GM12878 (cell line): ENCODE results near the gene TTC39B. TPM values are rescaled to one million over a fixed set of nuclear protein-coding genes. Genes with fewer than 3 reads are reported as not detected.

Experiments
- ATAC-seq: fragments of 200-7000 bp; cut with Tn5 transposase; 3 replicates; pipeline ENCODE4 v1.9.1; 2020; ENCODE audit warnings: mild to moderate bottlenecking, moderate library complexity
- BruUV-seq: library from RNA; stranded (reverse); fragments of 400-500 nt; replicated peaks from 2 replicates; lab custom pipeline; 2021; lab: Mats Ljungman, UMichigan
- CTCF ChIA-PET: fragments of 300-600 bp; sonication (Branson Sonifier 250); formaldehyde crosslinking; extraction: SDS; loops from one replicate; lab custom pipeline; 2021; ENCODE audit warnings: inconsistent platforms; lab: Yijun Ruan, JAX
- POLR2A ChIA-PET: fragments of 350-600 bp; formaldehyde crosslinking; extraction: SDS; loops from one replicate; lab custom pipeline; 2021; ENCODE audit warnings: inconsistent platforms; lab: Charles Lee
- RAD21 ChIA-PET: fragments of 300-600 bp; sonication (Branson Sonifier 250); formaldehyde crosslinking; loops from one replicate; lab custom pipeline; 2023; ENCODE audit warnings: antibody characterized with exemption; ENCODE audit not compliant: unreplicated experiment; lab: Charles Lee
- SMC1A ChIA-PET: fragments of 300-600 bp; sonication (Branson Sonifier 250); formaldehyde crosslinking; loops from one replicate; lab custom pipeline; 2023; ENCODE audit not compliant: unreplicated experiment, uncharacterized antibody; lab: Charles Lee
- DNase-seq: peaks from one replicate; pipeline ENCODE4 v3.0.0-alpha.2; 2011; ENCODE audit warnings: low read depth, low spot score
- FAIRE-seq: peaks from 3 replicates; lab custom pipeline; 2011; peaks lifted over from hg19 to GRCh38; lab: Jason Lieb, UNC
- H2AFZ ChIP-seq: 2 replicates; pipeline ENCODE4 v1.6.0; 2011; ENCODE audit warnings: low read depth, low read length, control low read depth; ENCODE audit not compliant: control insufficient read depth
- H3K27ac ChIP-seq: 2 replicates; pipeline ENCODE4 v1.5.1; 2011; ENCODE audit warnings: control low read depth; ENCODE audit not compliant: control insufficient read depth, insufficient read depth
- H3K27me3 ChIP-seq, 2 experiments: replicated peaks in 1 of 2; 2 replicates each; pipeline versions ENCODE4 v1.6.0 to v1.6.1; 2011; ENCODE audit warnings: low read length in 1 of 2; ENCODE audit not compliant: control insufficient read depth in 2 of 2, insufficient read depth in 2 of 2
- H3K36me3 ChIP-seq, 2 experiments: 2 replicates each; pipeline ENCODE4 v1.5.1; 2011; ENCODE audit warnings: low read length in 1 of 2; ENCODE audit not compliant: control insufficient read depth in 2 of 2, insufficient read depth in 2 of 2
- H3K4me1 ChIP-seq: 2 replicates; pipeline ENCODE4 v1.6.1; 2011; ENCODE audit warnings: mild to moderate bottlenecking, low read length, moderate library complexity, mixed read lengths; ENCODE audit not compliant: control insufficient read depth, insufficient read depth
- H3K4me2 ChIP-seq: 2 replicates; pipeline ENCODE4 v1.6.0; 2011; ENCODE audit warnings: control low read depth; ENCODE audit not compliant: control insufficient read depth, insufficient read depth
- H3K4me3 ChIP-seq: fragments of 200-600 bp; sonication (generic); 2 replicates; pipeline ENCODE4 v1.5.1; 2016
- H3K79me2 ChIP-seq: 2 replicates; pipeline ENCODE4 v1.6.0; 2011; ENCODE audit warnings: low read length; ENCODE audit not compliant: control insufficient read depth, insufficient read depth
- H3K9ac ChIP-seq: 2 replicates; pipeline ENCODE4 v1.8.0; 2011; ENCODE audit warnings: low read length, control low read depth, mixed read lengths; ENCODE audit not compliant: control insufficient read depth, insufficient read depth
- H3K9me3 ChIP-seq: replicated peaks from 3 replicates; pipeline ENCODE4 v1.5.1; 2011; ENCODE audit warnings: mild to moderate bottlenecking, low read length; ENCODE audit not compliant: control insufficient read depth, insufficient read depth
- H4K20me1 ChIP-seq: 2 replicates; pipeline ENCODE4 v1.6.0; 2011; ENCODE audit not compliant: control insufficient read depth, insufficient read depth
- CBFB ChIP-seq: IDR thresholded peaks from 2 replicates; pipeline ENCODE4 v1.6.1; 2016; ENCODE audit warnings: antibody characterized with exemption, low read depth
- HDAC2 ChIP-seq: fragments of 200-600 bp; sonication (generic); IDR thresholded peaks from 2 replicates; pipeline ENCODE4 v1.6.1; 2017
- HDAC6 ChIP-seq: fragments of 200-600 bp; sonication (generic); IDR thresholded peaks from one replicate; pipeline ENCODE4 v1.8.0; 2017; ENCODE audit warnings: antibody characterized with exemption; ENCODE audit not compliant: unreplicated experiment
- IKZF1 ChIP-seq: fragments of 450-650 bp; conservative IDR thresholded peaks from 2 replicates; pipeline ENCODE4 v1.6.1; 2017; ENCODE audit warnings: antibody characterized with exemption, mild to moderate bottlenecking
- IKZF2 ChIP-seq, 2 experiments: fragments of 450-650 bp; IDR thresholded peaks; 2 replicates each; pipeline ENCODE4 v1.6.1; 2017; ENCODE audit warnings: mild to moderate bottlenecking in 2 of 2, moderate library complexity in 2 of 2
- MTA2 ChIP-seq: fragments of 450-650 bp; IDR thresholded peaks from 2 replicates; pipeline ENCODE4 v1.6.1; 2016; ENCODE audit warnings: low read depth, mild to moderate bottlenecking, moderate library complexity
- NR2C2 ChIP-seq: IDR thresholded peaks from 2 replicates; pipeline ENCODE4 v1.6.1; 2011; ENCODE audit warnings: borderline replicate concordance, low read depth; ENCODE audit not compliant: control insufficient read depth, insufficient read length
- YY1 ChIP-seq: IDR thresholded peaks from 2 replicates; pipeline ENCODE4 v1.6.1; 2011; ENCODE audit warnings: low read depth, mild to moderate bottlenecking, low read length
- ZNF384 ChIP-seq: IDR thresholded peaks from 2 replicates; pipeline ENCODE4 v1.6.1; 2012; ENCODE audit warnings: low read depth, mild to moderate bottlenecking, low read length, improper control_type of control experiment, borderline replicate concordance
- WGBS: methylation state at CpG from one replicate; pipeline ENCODE4 v1.1.6; 2016; ENCODE audit warnings: low lambda C conversion rate; ENCODE audit not compliant: insufficient replicate concordance, insufficient coverage; ENCODE audit errors: missing lambda C conversion rate; 5-methylcytosine and 5-hydroxymethylcytosine counted together
- in situ Hi-C: fragments of 300-500 bp; cut with MboI; formaldehyde crosslinking; loops from 9 replicates; pipeline ENCODE4 v1.14.3; 2018; ENCODE audit warnings: mixed read lengths
- intact Hi-C: fragments of 100-400 bp; cut with micrococcal nuclease; formaldehyde crosslinking; loops from one replicate; pipeline ENCODE4 v1.14.2; 2022; ENCODE audit not compliant: unreplicated experiment
- polyA plus RNA-seq, 11 experiments: library from polyadenylated mRNA; depleted of rRNA in 4 of 11; unstranded in 6 of 11; stranded (reverse) in 5 of 11; fragments of >200 nt; fragmentation: Nextera tagmentation in 4 of 11; fragmentation: Illumina TruSeq in 1 of 11; extraction: Ambion mirVana in 4 of 11; extraction: Trizol in 1 of 11; gene quantifications; 1 replicate in 1 of 11; 2 replicates in 10 of 11; pipeline versions ENCODE4 v1.2.1 to v1.2.3, GENCODE V29; 2011 to 2016; ENCODE audit warnings: inconsistent platforms in 2 of 11, missing spikeins in 2 of 11, low read depth in 1 of 11
- total RNA-seq, 4 experiments: library from RNA; depleted of rRNA in 3 of 4; stranded (reverse); fragments of >200 nt in 3 of 4; fragmentation: Illumina TruSeq in 1 of 4; extraction: Trizol in 1 of 4; gene quantifications; 2 replicates each; pipeline versions ENCODE4 v1.2.1 to v1.2.3, GENCODE V29; 2013 to 2021
- TF ChIP-seq, protein P1 (sequence below): IDR thresholded peaks from 2 replicates; pipeline ENCODE4 v1.6.1; 2012; ENCODE audit warnings: low read depth, low read length, improper control_type of control experiment

The TTC39B gene
- total and polyA plus RNA-seq, 10 of the 15 experiments (the other 5 are each of a cell fraction or from before 2014, with no cell fraction given) = 0.68 to 2.5 (median 1.5) TPM

DNA sequence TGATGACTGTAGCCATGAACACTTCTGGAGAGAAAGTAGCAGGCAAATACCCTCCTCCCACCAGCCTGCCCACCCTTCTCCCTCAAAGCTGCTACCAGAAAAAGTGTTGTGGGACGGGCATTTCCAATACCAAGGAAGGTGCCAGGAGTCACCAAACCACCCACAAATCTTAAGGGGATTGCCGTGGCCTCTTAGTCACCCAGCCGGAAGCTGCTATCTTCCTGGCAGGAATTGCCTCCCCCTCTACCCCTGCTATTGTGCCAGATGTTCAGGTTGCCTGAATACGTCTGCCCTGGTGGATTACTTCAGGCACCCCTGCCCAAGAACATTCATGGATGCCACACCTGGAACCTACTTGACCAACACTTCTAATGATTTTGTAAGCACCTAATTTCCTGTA, 156.1 kb downstream of the TTC39B start:
- ChIA-PET POLR2A (no interaction called here), CTCF (no interaction called here), RAD21 (no interaction called here), SMC1A (no interaction called here)
- no peak overlapping the region for H2AFZ ChIP-seq
- DNase-seq (no peak), FAIRE-seq (no peak), ATAC-seq (no peak)
- no peaks in the 10 kb centered on the region for H3K4me1 ChIP-seq
- H3K9me3 ChIP-seq = no peaks in the 10 kb centered on the region
- no peak overlapping the region for H3K4me3 ChIP-seq
- 7% methylated on average over 4 of the region's 4 CpGs for WGBS
- H4K20me1 ChIP-seq = no peaks in the 10 kb centered on the region
- H3K27ac ChIP-seq = no peak overlapping the region
- in situ Hi-C loops (no loop called here), intact Hi-C loops (no loop called here)
- no peak overlapping the region for H3K4me2 ChIP-seq
- no peaks in the 10 kb centered on the region for H3K27me3 ChIP-seq
- no peaks in the 10 kb centered on the region for H3K79me2 ChIP-seq
- H3K36me3 ChIP-seq = no peaks in the 10 kb centered on the region
- no TSS peak for BruUV-seq
- H3K9ac ChIP-seq = no peak overlapping the region
- TF ChIP-seq, protein P1, sequence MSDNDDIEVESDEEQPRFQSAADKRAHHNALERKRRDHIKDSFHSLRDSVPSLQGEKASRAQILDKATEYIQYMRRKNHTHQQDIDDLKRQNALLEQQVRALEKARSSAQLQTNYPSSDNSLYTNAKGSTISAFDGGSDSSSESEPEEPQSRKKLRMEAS = no peak
- TF ChIP-seq IKZF2 (IDR thresholded peaks at IDR 0.05) (no peak), CBFB (no peak), IKZF1 (no peak), NR2C2 (no peak), MTA2 (no peak), ZNF384 (no peak), HDAC2 (no peak), YY1 (no peak)

DNA sequence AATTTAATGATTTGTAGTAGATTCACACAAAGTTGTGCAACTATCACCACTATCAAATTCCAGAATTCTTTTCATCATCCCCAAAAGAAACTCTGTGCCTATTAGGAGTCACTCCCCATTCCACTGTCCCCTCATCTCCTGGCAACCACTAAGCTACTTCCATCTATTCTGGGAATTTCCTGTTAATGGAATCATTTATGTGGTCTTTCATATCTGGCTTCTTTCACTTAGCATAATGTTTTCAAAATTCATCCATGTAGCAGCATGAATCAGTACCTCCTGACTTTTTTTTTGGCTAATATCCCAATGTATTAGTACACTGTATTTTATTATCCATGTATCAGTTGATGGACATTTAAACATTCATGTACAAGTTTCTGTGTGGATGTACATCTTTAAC, 157.6 kb downstream of the TTC39B start:
- in situ Hi-C loops = loop anchor here (25.0 kb wide), 1 partner anchor 687 kb away; no protein-coding TSS in a partner anchor
- H3K27me3 ChIP-seq = no peaks in the 10 kb centered on the region
- BruUV-seq = no TSS peak

More for the DNA sequence above, 157.6 kb downstream of the TTC39B start:
- ChIA-PET CTCF (interaction anchor here (0.6 to 1.1 kb wide), 2 partner anchors 37 to 106 kb away, joined by 3 read pairs; no protein-coding TSS in a partner anchor), POLR2A (no interaction called here), SMC1A (no interaction called here), RAD21 (no interaction called here)
- no peak overlapping the region for H3K4me2 ChIP-seq
- DNase-seq (no peak), FAIRE-seq (no peak), ATAC-seq (no peak)
- no peak overlapping the region for H3K27ac ChIP-seq
- no peaks in the 10 kb centered on the region for H3K79me2 ChIP-seq
- no peak for TF ChIP-seq HDAC6
- no peaks in the 10 kb centered on the region for H4K20me1 ChIP-seq
- no peaks in the 10 kb centered on the region for H3K9me3 ChIP-seq
- H3K4me3 ChIP-seq = no peak overlapping the region
- H3K4me1 ChIP-seq = no peaks in the 10 kb centered on the region
- no peak overlapping the region for H3K9ac ChIP-seq
- intact Hi-C loops = no loop called here
- no peak overlapping the region for H2AFZ ChIP-seq
- H3K36me3 ChIP-seq = no peaks in the 10 kb centered on the region
